ENCODE results near the gene NEK7. TPM values are rescaled to one million over a fixed set of nuclear protein-coding genes. Genes with fewer than 3 reads are reported as not detected.
A peak's percentile ranks its signal among the peaks of the same experiment; 100 is the strongest.

The NEK7 gene
- total RNA-seq, 4 donors from 2014 or later: 98.1 to 152 (median 118) TPM

DNA sequence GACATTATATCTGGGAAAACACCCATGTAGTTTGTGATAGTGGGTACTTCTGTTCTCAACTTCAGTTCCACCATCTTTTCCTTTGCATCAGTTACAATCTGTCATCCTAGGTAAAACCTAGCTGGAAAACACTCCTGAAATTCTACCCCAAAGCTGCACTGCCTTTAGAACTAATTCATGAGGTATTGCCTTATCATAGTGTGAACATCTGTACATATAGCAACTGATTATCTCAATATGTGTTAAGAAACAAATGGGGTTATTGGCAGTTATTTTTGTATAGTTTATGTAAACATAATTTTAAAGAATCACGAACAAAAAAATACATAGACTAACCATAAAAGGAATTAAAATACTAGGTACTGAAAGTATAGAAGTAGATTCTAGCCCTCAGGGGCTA, 6.4 kb upstream of the NEK7 start:
- Histone ChIP-seq H3K4me1 (peaks cover 17 to 28% of the 10 kb centered on the region in 2 donors), H3K36me3 (no peaks in the 10 kb centered on the region), H3K27me3 (no peaks in the 10 kb centered on the region), H3K4me3 (no peak overlapping the region), H3K27ac (no peak overlapping the region), H3K9me3 (no peaks in the 10 kb centered on the region)
- DNase-seq (no peak), ATAC-seq (no peak)
- in situ Hi-C loops (cut with MboI; ENCODE audit: low sequenced_read_pairs in 4 of 4) (loop anchor here in 1 of 4 donors (25.0 kb wide), 1 partner anchor 238 kb away; the partner anchor contains the start of genes C1orf53 and LHX9), intact Hi-C loops (cut with DNase I; ENCODE audit: low total_unique reads) (loop anchor here (10.0 kb wide), 1 partner anchor 376 kb away; the partner anchor contains the start of gene DENND1B)
- TF ChIP-seq POLR2A (IDR thresholded peaks at IDR 0.05) (no peak), CTCF (IDR thresholded peaks at IDR 0.05 in 4 of 5, conservative IDR thresholded peaks at IDR 0.05 in 1 of 5) (no peak)

DNA sequence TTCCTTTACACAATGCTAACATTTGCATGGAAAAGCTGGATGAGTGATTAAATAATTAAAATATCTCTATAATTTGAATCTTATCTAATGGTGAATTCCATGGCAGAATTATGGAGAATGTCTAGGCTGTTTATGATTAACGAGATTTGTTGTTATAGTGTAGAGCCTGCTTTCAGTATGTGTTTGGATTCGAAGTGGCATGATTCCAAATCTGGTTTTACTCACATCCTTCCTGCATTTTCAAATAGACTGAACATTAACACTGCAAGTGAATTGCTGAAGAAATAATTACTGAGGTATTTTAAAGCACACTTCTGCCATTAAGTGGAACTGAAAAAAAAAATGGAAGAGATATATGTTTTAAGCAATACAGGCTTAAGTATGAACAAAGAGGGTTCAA, 5.1 kb upstream of the NEK7 start:
- Histone ChIP-seq H3K36me3 (no peaks in the 10 kb centered on the region), H3K27me3 (no peaks in the 10 kb centered on the region), H3K4me3 (no peak overlapping the region), H3K9me3 (no peaks in the 10 kb centered on the region), H3K27ac (no peak overlapping the region), H3K4me1 (peaks cover 17 to 29% of the 10 kb centered on the region in 2 donors)
- TF ChIP-seq POLR2A (IDR thresholded peaks at IDR 0.05) (no peak), CTCF (IDR thresholded peaks at IDR 0.05 in 4 of 5, conservative IDR thresholded peaks at IDR 0.05 in 1 of 5) (no peak)
- DNase-seq: no peak
- no peak for ATAC-seq
- in situ Hi-C loops (cut with MboI; ENCODE audit: low sequenced_read_pairs in 4 of 4): loop anchor here in 1 of 4 donors (25.0 kb wide), 1 partner anchor 239 kb away; the partner anchor contains the start of genes C1orf53 and LHX9
- intact Hi-C loops (cut with DNase I; ENCODE audit: low total_unique reads): loop anchor here (10.0 kb wide), 1 partner anchor 377 kb away; the partner anchor contains the start of gene DENND1B

- Histone ChIP-seq H3K9me3 (no peaks in the 10 kb centered on the region), H3K36me3 (no peaks in the 10 kb centered on the region), H3K27ac (peak overlapping the region; percentile 50 to 74 (median 70)), H3K4me1 (peaks cover 20 to 30% of the 10 kb centered on the region in 2 donors), H3K4me3 (no peak overlapping the region), H3K27me3 (no peaks in the 10 kb centered on the region)
- ATAC-seq (peak; percentile 84 to 85), DNase-seq (peak; percentile 85 to 92)
- intact Hi-C loops (cut with DNase I; ENCODE audit: low total_unique reads): loop anchor here (10.0 kb wide), 1 partner anchor 378 kb away; the partner anchor contains the start of gene DENND1B
- in situ Hi-C loops (cut with MboI; ENCODE audit: low sequenced_read_pairs in 4 of 4): loop anchor here in 1 of 4 donors (25.0 kb wide), 1 partner anchor 241 kb away; the partner anchor contains the start of genes C1orf53 and LHX9
- TF ChIP-seq POLR2A (IDR thresholded peaks at IDR 0.05): no peak
- no peak for TF ChIP-seq CTCF (IDR thresholded peaks at IDR 0.05 in 4 of 5, conservative IDR thresholded peaks at IDR 0.05 in 1 of 5)
Measured at GRCh38 chr1:198153103-198153502, 3.7 kb upstream of the NEK7 start.

DNA sequence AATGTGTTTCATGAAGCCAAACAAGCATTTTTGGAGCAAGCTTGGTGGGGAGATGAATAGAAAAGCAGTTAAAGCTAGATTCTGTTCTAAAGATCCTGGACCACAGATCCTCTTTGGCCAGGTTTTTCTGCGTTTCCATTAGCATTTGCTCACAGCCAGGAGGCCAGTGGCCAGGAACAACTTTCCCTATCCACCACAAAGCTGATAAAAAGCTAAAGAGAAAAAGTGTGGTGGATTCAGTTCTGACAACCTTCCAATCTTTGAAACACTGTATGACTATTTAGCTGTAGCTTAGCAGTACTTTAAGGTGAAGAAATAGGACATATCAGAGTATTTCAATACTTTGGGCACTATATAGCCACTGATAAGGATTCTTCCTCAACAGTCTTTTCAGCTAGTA, 3.0 kb upstream of the NEK7 start:
- H3K9me3 ChIP-seq: no peaks in the 10 kb centered on the region
- no peak for TF ChIP-seq CTCF (IDR thresholded peaks at IDR 0.05 in 4 of 5, conservative IDR thresholded peaks at IDR 0.05 in 1 of 5)
- no peak for TF ChIP-seq POLR2A (IDR thresholded peaks at IDR 0.05)
- H3K36me3 ChIP-seq: no peaks in the 10 kb centered on the region
- in situ Hi-C loops (cut with MboI; ENCODE audit: low sequenced_read_pairs in 4 of 4) (loop anchor here in 1 of 4 donors (25.0 kb wide), 1 partner anchor 242 kb away; the partner anchor contains the start of genes C1orf53 and LHX9), intact Hi-C loops (cut with DNase I; ENCODE audit: low total_unique reads) (loop anchor here (10.0 kb wide), 1 partner anchor 379 kb away; the partner anchor contains the start of gene DENND1B)
- H3K4me1 ChIP-seq: peaks cover 26 to 37% of the 10 kb centered on the region in 2 donors
- peak overlapping the region; percentile 50 to 74 (median 70) for H3K27ac ChIP-seq
- no peaks in the 10 kb centered on the region for H3K27me3 ChIP-seq
- H3K4me3 ChIP-seq: no peak overlapping the region
- ATAC-seq (no peak), DNase-seq (no peak)
